ENCODE measurements around the gene PDPK1.
"Not testable (repeated sequence)": the region's sequence is repeated elsewhere in the genome, so short reads cannot be mapped to it uniquely, and the experiment has no call there.

Gene PDPK1

GRCh38 chr16:2611877-2612276, 74.1 kb downstream of the PDPK1 start:
- not testable (repeated sequence) for DNase-seq (ENCODE audit: low spot score)

- not testable (repeated sequence) for DNase-seq (ENCODE audit: low spot score)
Observed at GRCh38 chr16:2613251-2613650, 75.4 kb downstream of the PDPK1 start.

- DNase-seq (ENCODE audit: low spot score): no peak
Observed at GRCh38 chr16:2614761-2615191, 77.0 kb downstream of the PDPK1 start.

GRCh38 chr16:2618964-2619363, 81.1 kb downstream of the PDPK1 start:
- not testable (repeated sequence) for DNase-seq (ENCODE audit: low spot score)

GRCh38 chr16:2619628-2620027, 81.8 kb downstream of the PDPK1 start:
- not testable (repeated sequence) for DNase-seq (ENCODE audit: low spot score)

- DNase-seq (ENCODE audit: low spot score): not testable (repeated sequence)
Observed at GRCh38 chr16:2620870-2621269, 83.0 kb downstream of the PDPK1 start.

GRCh38 chr16:2621395-2621794, 83.6 kb downstream of the PDPK1 start:
- not testable (repeated sequence) for DNase-seq (ENCODE audit: low spot score)

GRCh38 chr16:2627075-2627474, 89.3 kb downstream of the PDPK1 start:
- DNase-seq (ENCODE audit: low spot score): not testable (repeated sequence)

GRCh38 chr16:2631203-2631602, 93.4 kb downstream of the PDPK1 start:
- not testable (repeated sequence) for DNase-seq (ENCODE audit: low spot score)

GRCh38 chr16:2632291-2632690, 94.5 kb downstream of the PDPK1 start:
- DNase-seq (ENCODE audit: low spot score): not testable (repeated sequence)

GRCh38 chr16:2639071-2639721, 101.4 kb downstream of the PDPK1 start:
- not testable (repeated sequence) for DNase-seq (ENCODE audit: low spot score)

GRCh38 chr16:2639722-2640072, 101.9 kb downstream of the PDPK1 start:
- not testable (repeated sequence) for DNase-seq (ENCODE audit: low spot score)

GRCh38 chr16:2642561-2642960, 104.7 kb downstream of the PDPK1 start:
- not testable (repeated sequence) for DNase-seq (ENCODE audit: low spot score)

GRCh38 chr16:2644754-2645453, 107.1 kb downstream of the PDPK1 start:
- DNase-seq (ENCODE audit: low spot score): not testable (repeated sequence)

- DNase-seq (ENCODE audit: low spot score): not testable (repeated sequence)
Observed at GRCh38 chr16:2651268-2651871, 113.5 kb downstream of the PDPK1 start.
